Measurements from ENCODE around the gene DDX10.

DDX10 gene

DNA sequence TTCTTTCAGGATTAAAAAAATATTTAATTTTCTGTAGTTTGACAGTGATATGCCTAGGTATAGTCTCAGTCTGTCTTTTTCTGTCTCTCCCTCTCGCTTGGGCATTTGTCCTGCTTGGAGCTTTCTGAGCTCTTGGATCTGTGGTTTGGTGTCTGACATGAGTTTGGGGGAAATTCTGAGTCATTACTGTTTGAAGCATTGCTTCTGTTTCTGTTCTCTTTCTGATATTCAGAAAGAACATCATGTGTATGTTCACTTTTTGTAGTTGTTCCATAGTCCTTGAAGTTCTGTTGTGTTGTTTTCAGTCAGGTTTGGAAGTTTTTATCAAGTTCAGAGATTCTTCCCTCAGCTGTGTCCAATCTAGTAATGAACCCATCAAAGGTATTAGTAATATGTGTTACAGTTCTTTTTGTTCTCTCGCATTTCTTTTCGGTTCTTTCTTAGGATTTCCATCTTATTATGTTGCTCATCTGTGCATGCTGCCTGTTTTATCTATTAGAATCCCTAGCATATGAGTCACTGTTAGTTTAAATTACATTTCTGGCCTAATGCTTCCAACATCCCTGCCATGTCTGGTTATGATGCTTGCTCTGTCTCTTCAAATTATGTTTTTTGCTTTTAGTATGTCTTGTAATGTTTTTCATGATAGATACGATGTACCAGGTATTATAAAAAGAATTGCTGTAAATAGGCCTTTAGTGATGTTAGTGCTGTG, 48.4 kb downstream of the DDX10 start:
- no peak overlapping the region for H3K27ac ChIP-seq
- TF ChIP-seq EZH2 (IDR thresholded peaks at IDR 0.05): no peak
- no peak for TF ChIP-seq FOXP2 (optimal IDR thresholded peaks at IDR 0.05; ENCODE audit: control extremely low read depth, extremely low read length, insufficient read depth)
- no peak for DNase-seq (ENCODE audit: low read depth, low spot score)
- peaks cover 2% of the 10 kb centered on the region; the same call in 1 of the 2 replicates for H3K9me3 ChIP-seq (ENCODE audit: low read depth, low read length)
- no peak overlapping the region for H3K4me3 ChIP-seq
- no peak overlapping the region for H3K9ac ChIP-seq (ENCODE audit: insufficient read length)
- H3K36me3 ChIP-seq (ENCODE audit: insufficient read depth, low read length): peaks cover 78% of the 10 kb centered on the region

DNA sequence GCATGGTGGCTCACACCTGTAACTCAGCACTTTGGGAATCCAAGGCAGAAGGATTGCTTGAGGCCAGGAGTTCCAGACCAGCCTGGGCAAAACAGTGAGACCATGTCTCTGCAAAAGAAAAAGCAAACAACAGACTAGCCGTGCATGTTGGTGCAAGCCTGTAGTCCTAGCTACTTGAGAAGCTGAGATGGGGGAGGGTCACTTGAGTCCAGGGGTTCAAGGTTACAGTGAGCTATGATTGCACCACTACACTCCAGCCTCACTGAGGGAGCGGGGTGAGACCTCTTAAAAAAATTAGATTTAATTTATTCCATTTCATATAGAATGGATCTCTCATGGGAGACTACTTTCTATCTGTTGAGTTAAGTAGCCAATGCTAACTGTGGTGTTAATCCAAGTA, 50.4 kb downstream of the DDX10 start:
- no peak for DNase-seq (ENCODE audit: low read depth, low spot score)
- Histone ChIP-seq H3K27ac (no peak overlapping the region), H3K9ac (ENCODE audit: insufficient read length) (no peak overlapping the region), H3K4me3 (no peak overlapping the region), H3K9me3 (ENCODE audit: low read depth, low read length) (no peaks in the 10 kb centered on the region), H3K36me3 (ENCODE audit: insufficient read depth, low read length) (peaks cover 67% of the 10 kb centered on the region)
- TF ChIP-seq FOXP2 (optimal IDR thresholded peaks at IDR 0.05; ENCODE audit: control extremely low read depth, extremely low read length, insufficient read depth) (no peak), POLR2AphosphoS5 (IDR thresholded peaks at IDR 0.05; ENCODE audit: borderline replicate concordance, low read depth, low read length) (no peak), EZH2 (IDR thresholded peaks at IDR 0.05) (no peak)

DNA sequence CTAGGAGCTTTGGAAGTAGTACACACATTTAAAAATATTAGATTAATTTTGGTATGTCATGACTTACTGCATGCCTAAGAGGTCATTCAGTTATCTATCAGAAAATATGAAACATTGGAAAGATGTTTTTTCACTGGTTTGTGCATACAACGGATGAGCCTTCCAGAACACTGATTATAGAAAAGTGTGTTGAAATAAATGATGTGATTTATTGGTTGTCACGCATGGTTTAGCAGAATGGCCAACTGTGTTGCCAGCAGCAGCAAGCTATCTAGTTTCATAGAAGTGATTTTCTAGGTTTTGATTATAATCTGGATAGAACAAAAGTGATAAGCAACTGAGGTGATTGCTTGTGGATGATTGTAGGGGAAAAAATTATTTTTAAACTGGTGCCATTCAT, 53.6 kb downstream of the DDX10 start:
- Histone ChIP-seq H3K27ac (no peak overlapping the region), H3K36me3 (ENCODE audit: insufficient read depth, low read length) (peaks cover 58% of the 10 kb centered on the region), H3K9ac (ENCODE audit: insufficient read length) (no peak overlapping the region), H3K4me3 (no peak overlapping the region), H3K9me3 (ENCODE audit: low read depth, low read length) (no peaks in the 10 kb centered on the region)
- TF ChIP-seq FOXP2 (optimal IDR thresholded peaks at IDR 0.05; ENCODE audit: control extremely low read depth, extremely low read length, insufficient read depth): no peak
- no peak for TF ChIP-seq EZH2 (IDR thresholded peaks at IDR 0.05)
- no peak for TF ChIP-seq POLR2AphosphoS5 (IDR thresholded peaks at IDR 0.05; ENCODE audit: borderline replicate concordance, low read depth, low read length)
- no peak for DNase-seq (ENCODE audit: low read depth, low spot score)

DNA sequence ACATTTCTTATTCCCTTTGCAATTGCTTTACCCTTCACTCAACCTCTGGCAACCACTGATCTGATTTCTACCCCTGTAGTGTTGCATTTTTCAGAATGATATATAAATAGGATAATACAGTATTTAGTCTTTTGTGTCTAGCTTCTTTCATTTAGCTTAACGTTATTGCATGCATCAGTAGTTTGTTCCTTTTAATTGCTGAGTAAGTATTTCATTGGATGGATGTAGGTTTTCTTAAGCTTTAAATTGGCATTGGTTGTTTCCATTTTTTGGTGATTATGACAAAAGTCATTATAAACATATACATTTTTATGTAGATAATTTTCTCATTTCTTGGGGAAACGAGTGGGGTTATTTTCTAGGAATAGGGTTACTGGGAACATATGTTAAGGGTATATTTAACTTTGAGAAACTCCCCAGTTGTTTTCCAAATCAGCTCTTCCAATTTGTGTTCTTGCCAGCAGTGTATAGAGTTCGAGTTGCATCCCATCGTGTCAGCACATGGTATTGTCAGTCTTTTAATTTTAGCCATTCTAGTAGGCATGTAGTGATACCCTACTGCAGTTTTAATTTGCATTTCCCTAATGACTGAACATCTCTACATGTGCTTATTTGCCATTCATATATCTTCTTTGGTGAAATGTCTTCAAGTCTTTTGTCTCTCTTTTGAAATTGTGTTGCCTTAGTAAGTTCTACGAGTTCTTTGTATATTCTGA, 60.3 kb downstream of the DDX10 start:
- H3K27ac ChIP-seq: no peak overlapping the region
- H3K4me3 ChIP-seq: no peak overlapping the region
- peaks cover 47% of the 10 kb centered on the region for H3K36me3 ChIP-seq (ENCODE audit: insufficient read depth, low read length)
- no peak for DNase-seq (ENCODE audit: low read depth, low spot score)
- no peaks in the 10 kb centered on the region for H3K9me3 ChIP-seq (ENCODE audit: low read depth, low read length)
- no peak overlapping the region for H3K9ac ChIP-seq (ENCODE audit: insufficient read length)
- TF ChIP-seq EZH2 (IDR thresholded peaks at IDR 0.05): no peak
- no peak for TF ChIP-seq FOXP2 (optimal IDR thresholded peaks at IDR 0.05; ENCODE audit: control extremely low read depth, extremely low read length, insufficient read depth)
- no peak for TF ChIP-seq POLR2AphosphoS5 (IDR thresholded peaks at IDR 0.05; ENCODE audit: borderline replicate concordance, low read depth, low read length)

DNA sequence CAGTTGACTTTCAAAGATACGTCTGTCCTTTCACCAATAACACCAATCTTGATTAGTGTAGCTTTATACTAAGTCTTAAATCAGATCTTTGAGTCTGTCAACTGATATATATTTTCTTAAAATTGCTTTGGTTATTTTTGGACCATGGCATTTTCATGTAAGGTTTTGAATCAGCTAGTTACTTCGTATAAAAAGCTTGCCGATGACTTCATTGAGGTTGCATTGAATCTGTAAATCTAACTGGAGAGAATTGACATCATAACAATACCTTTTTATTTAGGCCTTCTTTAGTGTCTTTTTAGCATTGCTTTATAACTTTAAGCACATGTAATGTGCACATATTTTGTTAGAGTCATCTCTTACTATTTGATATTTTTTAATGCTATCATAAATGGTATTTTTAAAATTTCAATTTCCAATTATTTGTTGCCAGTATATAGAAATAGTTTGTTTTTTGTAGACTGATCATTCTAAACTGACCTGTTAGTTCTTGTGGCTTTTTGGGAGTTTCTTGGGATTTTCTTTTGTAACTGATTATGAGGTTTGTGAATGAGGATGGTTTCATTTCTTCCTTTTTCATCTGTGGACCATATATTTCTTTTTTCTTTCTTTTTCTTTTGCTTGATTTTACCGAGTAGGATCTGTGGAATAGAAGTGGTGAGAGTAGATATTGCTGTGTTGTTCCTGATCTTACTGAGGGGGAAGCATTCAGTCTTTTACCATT, 61.4 kb downstream of the DDX10 start:
- TF ChIP-seq FOXP2 (optimal IDR thresholded peaks at IDR 0.05; ENCODE audit: control extremely low read depth, extremely low read length, insufficient read depth): no peak
- DNase-seq (ENCODE audit: low read depth, low spot score): no peak
- Histone ChIP-seq H3K27ac (no peak overlapping the region), H3K9ac (ENCODE audit: insufficient read length) (no peak overlapping the region), H3K9me3 (ENCODE audit: low read depth, low read length) (no peaks in the 10 kb centered on the region), H3K36me3 (ENCODE audit: insufficient read depth, low read length) (peaks cover 42% of the 10 kb centered on the region), H3K4me3 (no peak overlapping the region)

DNA sequence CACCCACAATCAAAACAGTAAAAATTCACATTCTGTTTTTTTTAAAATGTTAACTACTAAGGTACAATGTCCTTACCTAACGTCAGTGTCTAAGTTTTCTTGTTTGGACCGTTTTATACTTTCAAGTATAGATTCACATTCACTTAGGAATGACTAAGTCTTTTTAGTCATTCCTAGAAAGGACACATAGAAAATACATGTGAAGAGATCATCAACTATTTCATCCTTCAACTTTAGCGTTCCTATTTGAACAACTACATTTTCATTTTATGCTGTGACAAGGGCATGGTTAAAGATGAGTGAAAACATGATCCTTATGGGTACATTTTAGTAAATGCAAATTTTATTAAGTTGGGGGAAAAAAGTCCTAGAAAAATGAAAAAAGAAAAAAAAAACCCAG, 62.8 kb downstream of the DDX10 start:
- Histone ChIP-seq H3K9ac (ENCODE audit: insufficient read length) (no peak overlapping the region), H3K9me3 (ENCODE audit: low read depth, low read length) (no peaks in the 10 kb centered on the region), H3K4me3 (no peak overlapping the region), H3K36me3 (ENCODE audit: insufficient read depth, low read length) (peaks cover 40% of the 10 kb centered on the region), H3K27ac (no peak overlapping the region)
- TF ChIP-seq POLR2AphosphoS5 (IDR thresholded peaks at IDR 0.05; ENCODE audit: borderline replicate concordance, low read depth, low read length): no peak
- DNase-seq (ENCODE audit: low read depth, low spot score): no peak

DNA sequence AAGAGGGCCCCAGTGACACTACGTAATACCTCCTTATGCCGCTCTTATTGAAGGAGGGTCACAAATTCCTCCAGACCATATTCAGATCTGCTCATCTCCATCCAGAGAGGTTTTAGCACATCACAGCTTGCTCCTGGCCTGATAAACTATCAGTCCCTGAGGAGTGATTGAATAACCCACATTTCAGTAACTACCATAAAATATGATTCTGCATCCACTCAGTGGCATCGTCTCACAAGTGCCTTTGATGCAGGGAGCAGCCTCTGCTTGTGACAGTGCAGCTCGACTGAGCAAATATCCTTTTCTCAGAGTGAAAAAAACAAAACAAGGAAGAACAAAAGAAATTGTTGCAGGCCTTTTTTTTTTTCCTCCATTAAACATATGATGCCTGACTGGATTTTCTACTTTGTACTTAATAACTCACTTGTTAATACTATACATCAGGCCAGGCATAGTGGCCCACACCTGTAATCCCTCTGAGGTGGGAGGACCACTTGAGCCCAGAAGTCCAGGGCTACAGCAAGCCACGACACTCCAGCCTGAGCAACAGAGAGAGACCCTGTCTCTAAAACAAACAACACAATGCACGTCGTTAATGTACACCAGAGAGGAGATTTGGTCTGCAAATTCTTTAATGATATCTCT, 64.5 kb downstream of the DDX10 start:
- no peaks in the 10 kb centered on the region for H3K9me3 ChIP-seq (ENCODE audit: low read depth, low read length)
- peaks cover 24% of the 10 kb centered on the region for H3K36me3 ChIP-seq (ENCODE audit: insufficient read depth, low read length)
- H3K9ac ChIP-seq (ENCODE audit: insufficient read length): no peak overlapping the region
- TF ChIP-seq EZH2 (IDR thresholded peaks at IDR 0.05) (no peak), FOXP2 (optimal IDR thresholded peaks at IDR 0.05; ENCODE audit: control extremely low read depth, extremely low read length, insufficient read depth) (no peak), POLR2AphosphoS5 (IDR thresholded peaks at IDR 0.05; ENCODE audit: borderline replicate concordance, low read depth, low read length) (no peak)
- no peak overlapping the region for H3K4me3 ChIP-seq
- no peak overlapping the region for H3K27ac ChIP-seq
- DNase-seq (ENCODE audit: low read depth, low spot score): no peak

DNA sequence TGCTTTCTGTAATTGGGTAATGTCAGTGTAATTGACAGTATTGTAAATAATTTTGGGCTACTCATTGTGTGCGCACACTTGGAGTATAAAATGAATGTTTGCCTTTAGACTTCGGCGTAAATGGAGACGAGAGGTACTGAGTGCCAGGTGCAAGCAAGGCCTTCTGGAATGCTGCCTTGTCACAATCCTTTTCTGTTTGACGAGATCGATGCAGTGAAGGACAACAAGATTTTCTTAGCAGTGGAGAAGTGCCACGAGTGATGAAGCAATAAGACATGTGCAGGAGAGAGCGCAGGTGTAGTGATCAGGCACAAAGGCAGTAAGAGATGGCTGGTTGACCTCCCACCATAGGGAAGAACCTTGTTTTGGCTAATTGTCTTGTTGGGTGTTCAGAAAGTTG, 67.5 kb downstream of the DDX10 start:
- Histone ChIP-seq H3K4me3 (no peak overlapping the region), H3K27ac (no peak overlapping the region), H3K36me3 (ENCODE audit: insufficient read depth, low read length) (peaks cover 17% of the 10 kb centered on the region), H3K9ac (ENCODE audit: insufficient read length) (no peak overlapping the region), H3K9me3 (ENCODE audit: low read depth, low read length) (no peaks in the 10 kb centered on the region)
- DNase-seq (ENCODE audit: low read depth, low spot score): no peak
- no peak for TF ChIP-seq EZH2 (IDR thresholded peaks at IDR 0.05)
- no peak for TF ChIP-seq FOXP2 (optimal IDR thresholded peaks at IDR 0.05; ENCODE audit: control extremely low read depth, extremely low read length, insufficient read depth)
- TF ChIP-seq POLR2AphosphoS5 (IDR thresholded peaks at IDR 0.05; ENCODE audit: borderline replicate concordance, low read depth, low read length): no peak
